Effector memory CD8-positive, alpha-beta T cell (primary cell): Measurements from ENCODE around the gene MTCL1.
A peak's percentile ranks its signal among the peaks of the same experiment; 100 is the strongest.

ENCODE experiments used
- ATAC-seq: fragments of 150-1000 bp; cut with Tn5 transposase; replicated peaks from 2 replicates; pipeline ENCODE4 v1.10.0; 2021; ENCODE audit warnings: mild to moderate bottlenecking, moderate library complexity
- DNase-seq, 3 experiments: peaks; one replicate each; pipeline ENCODE4 v3.0.0; 2021
- H3K27ac Mint-ChIP-seq, 2 donors: one replicate each; pipeline ENCODE4 v1.8.0; 2022; ENCODE audit warnings: mild to moderate bottlenecking in 2 of 2, mixed read lengths in 2 of 2, moderate library complexity in 2 of 2
- H3K27me3 Mint-ChIP-seq, 2 donors: one replicate each; pipeline ENCODE4 v1.8.0; 2022; ENCODE audit warnings: mixed read lengths in 2 of 2
- H3K36me3 Mint-ChIP-seq: one replicate; pipeline ENCODE4 v1.8.0; 2022; ENCODE audit warnings: mild to moderate bottlenecking, moderate library complexity, mixed read lengths; ENCODE audit not compliant: insufficient read depth
- H3K4me1 Mint-ChIP-seq, 2 donors: one replicate each; pipeline ENCODE4 v1.8.0; 2022; ENCODE audit warnings: low read depth in 2 of 2, mixed read lengths in 2 of 2
- H3K4me3 Mint-ChIP-seq, 2 donors: one replicate each; pipeline ENCODE4 v1.8.0; 2022; ENCODE audit warnings: mild to moderate bottlenecking in 2 of 2, mixed read lengths in 2 of 2, moderate library complexity in 2 of 2
- H3K9me3 Mint-ChIP-seq, 2 donors: one replicate each; pipeline ENCODE4 v1.8.0; 2022; ENCODE audit warnings: mixed read lengths in 2 of 2

MTCL1 gene

GRCh38 chr18:8699126-8699525, 6.2 kb upstream of the MTCL1 start:
- Mint-ChIP-seq H3K4me1 (peaks cover 3 to 9% of the 10 kb centered on the region in 2 donors), H3K9me3 (no peaks in the 10 kb centered on the region), H3K4me3 (no peak overlapping the region), H3K36me3 (peaks cover 7% of the 10 kb centered on the region), H3K27ac (no peak overlapping the region), H3K27me3 (peaks cover 48 to 49% of the 10 kb centered on the region in 2 donors)
- DNase-seq (no peak), ATAC-seq (no peak)

- no peaks in the 10 kb centered on the region for H3K9me3 Mint-ChIP-seq
- ATAC-seq (no peak), DNase-seq (no peak)
- no peak overlapping the region for H3K4me3 Mint-ChIP-seq
- no peak overlapping the region for H3K27ac Mint-ChIP-seq
- H3K27me3 Mint-ChIP-seq, result peaks cover 54% of the 10 kb centered on the region in 2 donors
- H3K36me3 Mint-ChIP-seq, result peaks cover 8% of the 10 kb centered on the region
- H3K4me1 Mint-ChIP-seq, result peaks cover 9 to 15% of the 10 kb centered on the region in 2 donors
Observed at GRCh38 chr18:8699948-8700347, 5.4 kb upstream of the MTCL1 start.

- peaks cover 7% of the 10 kb centered on the region for H3K36me3 Mint-ChIP-seq
- ATAC-seq (no peak), DNase-seq (no peak)
- no peak overlapping the region for H3K27ac Mint-ChIP-seq
- H3K9me3 Mint-ChIP-seq, result no peaks in the 10 kb centered on the region
- H3K27me3 Mint-ChIP-seq, result peaks cover 55 to 57% of the 10 kb centered on the region in 2 donors
- no peak overlapping the region for H3K4me3 Mint-ChIP-seq
- H3K4me1 Mint-ChIP-seq, result peaks cover 9 to 16% of the 10 kb centered on the region in 2 donors
Observed at GRCh38 chr18:8701546-8702118, 3.7 kb upstream of the MTCL1 start.

- peaks cover 65 to 67% of the 10 kb centered on the region in 2 donors for H3K27me3 Mint-ChIP-seq
- H3K4me1 Mint-ChIP-seq, result peaks cover 14 to 20% of the 10 kb centered on the region in 2 donors
- DNase-seq (no peak), ATAC-seq (no peak)
- no peak overlapping the region for H3K4me3 Mint-ChIP-seq
- no peaks in the 10 kb centered on the region for H3K9me3 Mint-ChIP-seq
- H3K27ac Mint-ChIP-seq, result no peak overlapping the region
- H3K36me3 Mint-ChIP-seq, result peaks cover 9% of the 10 kb centered on the region
Observed at GRCh38 chr18:8702668-8703067, 2.7 kb upstream of the MTCL1 start.

- ATAC-seq (no peak), DNase-seq (no peak)
- no peak overlapping the region for H3K4me3 Mint-ChIP-seq
- H3K4me1 Mint-ChIP-seq, result peaks cover 14 to 20% of the 10 kb centered on the region in 2 donors
- H3K36me3 Mint-ChIP-seq, result peaks cover 9% of the 10 kb centered on the region
- H3K27ac Mint-ChIP-seq, result no peak overlapping the region
- H3K9me3 Mint-ChIP-seq, result no peaks in the 10 kb centered on the region
- H3K27me3 Mint-ChIP-seq, result peaks cover 66 to 72% of the 10 kb centered on the region in 2 donors
Observed at GRCh38 chr18:8703092-8703709, 2.2 kb upstream of the MTCL1 start.

- Mint-ChIP-seq H3K27ac (no peak overlapping the region), H3K27me3 (peaks cover 69 to 76% of the 10 kb centered on the region in 2 donors)
Observed at GRCh38 chr18:8703781-8704301, 1.5 kb upstream of the MTCL1 start.

GRCh38 chr18:8704361-8705237, 757 bp upstream of the MTCL1 start:
- Mint-ChIP-seq H3K9me3 (no peaks in the 10 kb centered on the region), H3K4me3 (peak overlapping the region; percentile 93 to 94), H3K27ac (no peak overlapping the region), H3K27me3 (peaks cover 66 to 75% of the 10 kb centered on the region in 2 donors), H3K36me3 (peaks cover 9% of the 10 kb centered on the region), H3K4me1 (peaks cover 14 to 20% of the 10 kb centered on the region in 2 donors)
- DNase-seq (peak; percentile 75 to 82 (median 75)), ATAC-seq (peak; percentile 87)

More at GRCh38 chr18:8703781-8704301, 1.5 kb upstream of the MTCL1 start:
- ATAC-seq (no peak), DNase-seq (no peak)
- peak overlapping the region; percentile 93 to 94 for H3K4me3 Mint-ChIP-seq
- peaks cover 14 to 20% of the 10 kb centered on the region in 2 donors for H3K4me1 Mint-ChIP-seq
- H3K36me3 Mint-ChIP-seq, result peaks cover 9% of the 10 kb centered on the region
- H3K9me3 Mint-ChIP-seq, result no peaks in the 10 kb centered on the region

GRCh38 chr18:8705961-8706790, 820 bp downstream of the MTCL1 start:
- peak in 2 of 3 experiments; percentile 9 for DNase-seq
- Mint-ChIP-seq H3K27ac (no peak overlapping the region), H3K27me3 (peaks cover 56 to 67% of the 10 kb centered on the region in 2 donors), H3K9me3 (no peaks in the 10 kb centered on the region), H3K4me3 (peak overlapping the region; percentile 82 to 97), H3K4me1 (peaks cover 14 to 20% of the 10 kb centered on the region in 2 donors), H3K36me3 (peaks cover 9% of the 10 kb centered on the region)
- no peak for ATAC-seq

- H3K4me1 Mint-ChIP-seq, result peaks cover 14 to 20% of the 10 kb centered on the region in 2 donors
- H3K27me3 Mint-ChIP-seq, result peaks cover 48 to 59% of the 10 kb centered on the region in 2 donors
- ATAC-seq (no peak), DNase-seq (peak in 1 of 3 experiments; percentile 12)
- peaks cover 9% of the 10 kb centered on the region for H3K36me3 Mint-ChIP-seq
- peak overlapping the region in 1 of 2 donors; percentile 45 for H3K27ac Mint-ChIP-seq
- no peaks in the 10 kb centered on the region for H3K9me3 Mint-ChIP-seq
- peak overlapping the region; percentile 82 to 97 for H3K4me3 Mint-ChIP-seq
Observed at GRCh38 chr18:8706791-8707555, 1.6 kb downstream of the MTCL1 start.

GRCh38 chr18:8707556-8708300, 2.4 kb downstream of the MTCL1 start:
- no peak overlapping the region for H3K27ac Mint-ChIP-seq
- peaks cover 41 to 59% of the 10 kb centered on the region in 2 donors for H3K27me3 Mint-ChIP-seq
- DNase-seq, result no peak
- peak overlapping the region; percentile 22 to 97 for H3K4me3 Mint-ChIP-seq
- peaks cover 9% of the 10 kb centered on the region for H3K36me3 Mint-ChIP-seq
- no peaks in the 10 kb centered on the region for H3K9me3 Mint-ChIP-seq
- H3K4me1 Mint-ChIP-seq, result peaks cover 14 to 20% of the 10 kb centered on the region in 2 donors
- no peak for ATAC-seq

- H3K36me3 Mint-ChIP-seq, result peaks cover 9% of the 10 kb centered on the region
- no peak for DNase-seq
- H3K4me3 Mint-ChIP-seq, result no peak overlapping the region
- no peak for ATAC-seq
- H3K27ac Mint-ChIP-seq, result no peak overlapping the region
- H3K9me3 Mint-ChIP-seq, result no peaks in the 10 kb centered on the region
- peaks cover 14 to 15% of the 10 kb centered on the region in 2 donors for H3K4me1 Mint-ChIP-seq
- H3K27me3 Mint-ChIP-seq, result peaks cover 35 to 54% of the 10 kb centered on the region in 2 donors
Observed at GRCh38 chr18:8708670-8709069, 3.3 kb downstream of the MTCL1 start.
